ENCODE data around the gene ZNF223.

ZNF223 gene

GRCh38 chr19:44076325-44076724 lies 24.5 kb downstream of the ZNF223 start:
- Histone ChIP-seq H3K4me3 (ENCODE audit: low read depth in 1 of 2, low read length in 2 of 2) (no peak overlapping the region), H3K27ac (ENCODE audit: low read length) (no peak overlapping the region), H4K20me1 (ENCODE audit: insufficient read depth, low read length) (no peaks in the 10 kb centered on the region), H3K9ac (ENCODE audit: low read depth, low read length) (no peak overlapping the region), H3K27me3 (ENCODE audit: insufficient read depth, low read length, poor library complexity) (no peaks in the 10 kb centered on the region), H3K4me1 (ENCODE audit: insufficient read depth, low read length) (peaks cover 25% of the 10 kb centered on the region), H3K9me3 (ENCODE audit: insufficient read depth, low read length, severe bottlenecking) (no peaks in the 10 kb centered on the region), H3K36me3 (ENCODE audit: insufficient read depth, low read length) (peaks cover 36% of the 10 kb centered on the region), H2AFZ (ENCODE audit: low read depth, low read length) (no peak overlapping the region), H3K4me2 (ENCODE audit: insufficient read depth, low read length) (no peak overlapping the region), H3K79me2 (ENCODE audit: insufficient read depth, low read length) (peaks cover 26% of the 10 kb centered on the region)
- DNase-seq = no peak
- TF ChIP-seq CTCF (IDR thresholded peaks at IDR 0.05; ENCODE audit: borderline replicate concordance, extremely low read depth, low read length, poor library complexity, severe bottlenecking) = no peak
- no peak for TF ChIP-seq EZH2 (IDR thresholded peaks at IDR 0.05; ENCODE audit: borderline replicate concordance, low read depth, low read length, severe bottlenecking)
- no peak for ATAC-seq (ENCODE audit: insufficient read depth, low read depth)

- DNase-seq (no peak), ATAC-seq (ENCODE audit: insufficient read depth, low read depth) (no peak)
- Histone ChIP-seq H3K36me3 (ENCODE audit: insufficient read depth, low read length) (peaks cover 13% of the 10 kb centered on the region), H3K27me3 (ENCODE audit: insufficient read depth, low read length, poor library complexity) (no peaks in the 10 kb centered on the region), H3K9ac (ENCODE audit: low read depth, low read length) (no peak overlapping the region), H3K79me2 (ENCODE audit: insufficient read depth, low read length) (peaks cover 29% of the 10 kb centered on the region), H3K9me3 (ENCODE audit: insufficient read depth, low read length, severe bottlenecking) (no peaks in the 10 kb centered on the region), H3K4me1 (ENCODE audit: insufficient read depth, low read length) (peaks cover 24% of the 10 kb centered on the region), H3K4me2 (ENCODE audit: insufficient read depth, low read length) (no peak overlapping the region), H4K20me1 (ENCODE audit: insufficient read depth, low read length) (no peaks in the 10 kb centered on the region), H3K27ac (ENCODE audit: low read length) (no peak overlapping the region), H2AFZ (ENCODE audit: low read depth, low read length) (no peak overlapping the region), H3K4me3 (ENCODE audit: low read depth in 1 of 2, low read length in 2 of 2) (no peak overlapping the region)
- TF ChIP-seq EZH2 (IDR thresholded peaks at IDR 0.05; ENCODE audit: borderline replicate concordance, low read depth, low read length, severe bottlenecking) (no peak), CTCF (IDR thresholded peaks at IDR 0.05; ENCODE audit: borderline replicate concordance, extremely low read depth, low read length, poor library complexity, severe bottlenecking) (no peak)
These were observed 40.3 kb downstream of the ZNF223 start for GRCh38 chr19:44092108-44092507.

- Histone ChIP-seq H3K27me3 (ENCODE audit: insufficient read depth, low read length, poor library complexity) (no peaks in the 10 kb centered on the region), H4K20me1 (ENCODE audit: insufficient read depth, low read length) (no peaks in the 10 kb centered on the region; the same call in 1 of the 2 replicates), H3K4me1 (ENCODE audit: insufficient read depth, low read length) (peaks cover 27% of the 10 kb centered on the region), H3K9ac (ENCODE audit: low read depth, low read length) (peak within 1 kb of the TSS; percentile 73), H3K4me3 (ENCODE audit: low read depth in 1 of 2, low read length in 2 of 2) (peak within 1 kb of the TSS; percentile 90), H3K27ac (ENCODE audit: low read length) (peak within 1 kb of the TSS; percentile 87), H3K9me3 (ENCODE audit: insufficient read depth, low read length, severe bottlenecking) (no peaks in the 10 kb centered on the region), H2AFZ (ENCODE audit: low read depth, low read length) (peak within 1 kb of the TSS; percentile 98), H3K79me2 (ENCODE audit: insufficient read depth, low read length) (peaks cover 47% of the 10 kb centered on the region), H3K36me3 (ENCODE audit: insufficient read depth, low read length) (peaks cover 28% of the 10 kb centered on the region), H3K4me2 (ENCODE audit: insufficient read depth, low read length) (peak within 1 kb of the TSS; percentile 69)
- TF ChIP-seq EZH2 (IDR thresholded peaks at IDR 0.05; ENCODE audit: borderline replicate concordance, low read depth, low read length, severe bottlenecking) = no peak
- ATAC-seq (ENCODE audit: insufficient read depth, low read depth) (peak; percentile 89), DNase-seq (peak; percentile 91)
These were observed 42.3 kb downstream of the ZNF223 start, which contains the start of gene ZNF224 for GRCh38 chr19:44093931-44094765. Gene ZNF224 (plus strand): TSS chr19:44094361. CDS start chr19:44097874, 3,513 bp downstream.

- Histone ChIP-seq H3K36me3 (ENCODE audit: insufficient read depth, low read length) (peaks cover 58% of the 10 kb centered on the region), H3K4me1 (ENCODE audit: insufficient read depth, low read length) (peaks cover 13% of the 10 kb centered on the region), H3K27me3 (ENCODE audit: insufficient read depth, low read length, poor library complexity) (no peaks in the 10 kb centered on the region), H3K9ac (ENCODE audit: low read depth, low read length) (no peak overlapping the region), H3K9me3 (ENCODE audit: insufficient read depth, low read length, severe bottlenecking) (peaks cover 21% of the 10 kb centered on the region), H4K20me1 (ENCODE audit: insufficient read depth, low read length) (no peaks in the 10 kb centered on the region), H3K4me2 (ENCODE audit: insufficient read depth, low read length) (no peak overlapping the region), H3K4me3 (ENCODE audit: low read depth in 1 of 2, low read length in 2 of 2) (no peak overlapping the region), H3K27ac (ENCODE audit: low read length) (no peak overlapping the region), H2AFZ (ENCODE audit: low read depth, low read length) (no peak overlapping the region), H3K79me2 (ENCODE audit: insufficient read depth, low read length) (no peaks in the 10 kb centered on the region; the same call in 1 of the 2 replicates)
- TF ChIP-seq EZH2 (IDR thresholded peaks at IDR 0.05; ENCODE audit: borderline replicate concordance, low read depth, low read length, severe bottlenecking) (no peak), CTCF (IDR thresholded peaks at IDR 0.05; ENCODE audit: borderline replicate concordance, extremely low read depth, low read length, poor library complexity, severe bottlenecking) (no peak)
- ATAC-seq (ENCODE audit: insufficient read depth, low read depth) (no peak), DNase-seq (no peak)
These were observed 55.9 kb downstream of the ZNF223 start for GRCh38 chr19:44107751-44108150.
